Measurements from ENCODE around the gene USP10. TPM values are rescaled to one million over a fixed set of nuclear protein-coding genes. Genes with fewer than 3 reads are reported as not detected.
A peak's percentile ranks its signal among the peaks of the same experiment; 100 is the strongest.

USP10 gene
- total RNA-seq, 1 donor from 2014 or later, result 67.8 TPM

DNA sequence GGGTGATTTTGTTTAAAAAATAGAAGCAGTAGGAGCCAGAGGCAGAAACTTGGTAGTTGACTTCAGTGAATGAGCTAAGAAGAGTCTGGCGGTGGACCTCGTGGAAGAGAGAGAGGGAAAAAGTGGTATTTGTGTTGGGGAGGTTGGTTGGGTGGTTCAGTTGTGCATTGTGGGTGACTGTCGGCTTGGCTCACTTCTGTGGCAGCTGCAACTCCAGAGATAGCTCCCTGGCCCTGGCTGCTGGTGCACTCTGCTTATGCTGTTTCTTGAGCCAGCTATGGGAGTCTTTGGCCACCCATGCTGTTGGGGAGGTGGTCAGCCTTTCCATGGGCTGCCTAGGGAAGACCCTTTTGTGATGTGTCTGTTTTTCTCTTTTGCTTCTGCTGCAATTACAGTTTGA lies 69.6 kb downstream of the USP10 start:
- Histone ChIP-seq H3K36me3 (ENCODE audit: control insufficient read depth, insufficient read depth, low read length) (no peaks in the 10 kb centered on the region), H3K4me3 (ENCODE audit: low read depth, low read length) (no peak overlapping the region), H3K27me3 (ENCODE audit: control insufficient read depth, insufficient read depth, low read length) (no peaks in the 10 kb centered on the region)
- TF ChIP-seq, protein P1, sequence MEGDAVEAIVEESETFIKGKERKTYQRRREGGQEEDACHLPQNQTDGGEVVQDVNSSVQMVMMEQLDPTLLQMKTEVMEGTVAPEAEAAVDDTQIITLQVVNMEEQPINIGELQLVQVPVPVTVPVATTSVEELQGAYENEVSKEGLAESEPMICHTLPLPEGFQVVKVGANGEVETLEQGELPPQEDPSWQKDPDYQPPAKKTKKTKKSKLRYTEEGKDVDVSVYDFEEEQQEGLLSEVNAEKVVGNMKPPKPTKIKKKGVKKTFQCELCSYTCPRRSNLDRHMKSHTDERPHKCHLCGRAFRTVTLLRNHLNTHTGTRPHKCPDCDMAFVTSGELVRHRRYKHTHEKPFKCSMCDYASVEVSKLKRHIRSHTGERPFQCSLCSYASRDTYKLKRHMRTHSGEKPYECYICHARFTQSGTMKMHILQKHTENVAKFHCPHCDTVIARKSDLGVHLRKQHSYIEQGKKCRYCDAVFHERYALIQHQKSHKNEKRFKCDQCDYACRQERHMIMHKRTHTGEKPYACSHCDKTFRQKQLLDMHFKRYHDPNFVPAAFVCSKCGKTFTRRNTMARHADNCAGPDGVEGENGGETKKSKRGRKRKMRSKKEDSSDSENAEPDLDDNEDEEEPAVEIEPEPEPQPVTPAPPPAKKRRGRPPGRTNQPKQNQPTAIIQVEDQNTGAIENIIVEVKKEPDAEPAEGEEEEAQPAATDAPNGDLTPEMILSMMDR (IDR thresholded peaks at IDR 0.05; ENCODE audit: insufficient read depth, low read length, poor library complexity, severe bottlenecking), result no peak
- DNase-seq (ENCODE audit: low read depth), result no peak

DNA sequence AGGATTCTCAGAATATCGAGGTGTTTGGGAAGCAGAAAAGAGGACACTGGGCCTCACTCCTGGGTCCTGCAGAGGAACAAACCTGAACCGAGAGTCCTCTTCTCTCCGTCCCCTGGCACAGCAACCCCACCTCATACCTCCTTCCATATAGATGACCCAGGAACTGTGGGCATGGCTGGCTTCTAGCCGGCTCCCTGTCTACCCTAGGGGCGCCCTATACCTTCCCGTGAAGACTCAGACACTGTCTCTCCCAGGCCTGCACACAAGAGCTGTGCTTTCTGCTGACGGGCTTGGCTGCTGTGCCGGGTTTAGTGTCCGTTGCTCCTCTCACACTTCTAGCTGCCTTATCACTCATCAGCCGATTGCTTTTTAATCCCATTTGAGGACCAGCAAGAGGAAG lies 73.5 kb downstream of the USP10 start:
- TF ChIP-seq, protein P1 (IDR thresholded peaks at IDR 0.05; ENCODE audit: insufficient read depth, low read length, poor library complexity, severe bottlenecking), result no peak
- Histone ChIP-seq H3K36me3 (ENCODE audit: control insufficient read depth, insufficient read depth, low read length) (peaks cover 2% of the 10 kb centered on the region), H3K4me3 (ENCODE audit: low read depth, low read length) (no peak overlapping the region), H3K27me3 (ENCODE audit: control insufficient read depth, insufficient read depth, low read length) (no peaks in the 10 kb centered on the region)
- DNase-seq (ENCODE audit: low read depth), result no peak

DNA sequence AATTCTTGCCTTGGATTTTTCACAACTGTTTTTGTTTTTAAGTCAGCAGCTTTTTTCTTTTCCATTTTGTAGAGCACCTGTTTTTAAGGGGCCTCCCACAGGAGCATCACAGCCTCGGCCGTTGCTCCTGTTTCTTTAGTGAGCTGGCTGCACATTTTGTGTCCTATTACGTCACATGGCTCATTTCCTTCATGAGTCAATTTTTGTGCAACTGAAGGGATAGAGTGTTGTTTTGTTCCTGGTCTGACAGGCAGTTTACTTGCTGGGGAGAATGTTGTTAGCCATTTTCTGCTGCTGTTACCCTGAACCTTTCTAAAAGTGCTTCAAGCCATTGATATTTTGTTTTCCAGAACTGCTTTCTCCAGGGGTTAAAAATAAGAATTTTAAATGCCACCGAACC lies 75.0 kb downstream of the USP10 start:
- DNase-seq (ENCODE audit: low read depth), result peak; percentile 58
- TF ChIP-seq, protein P1 (IDR thresholded peaks at IDR 0.05; ENCODE audit: insufficient read depth, low read length, poor library complexity, severe bottlenecking), result no peak

DNA sequence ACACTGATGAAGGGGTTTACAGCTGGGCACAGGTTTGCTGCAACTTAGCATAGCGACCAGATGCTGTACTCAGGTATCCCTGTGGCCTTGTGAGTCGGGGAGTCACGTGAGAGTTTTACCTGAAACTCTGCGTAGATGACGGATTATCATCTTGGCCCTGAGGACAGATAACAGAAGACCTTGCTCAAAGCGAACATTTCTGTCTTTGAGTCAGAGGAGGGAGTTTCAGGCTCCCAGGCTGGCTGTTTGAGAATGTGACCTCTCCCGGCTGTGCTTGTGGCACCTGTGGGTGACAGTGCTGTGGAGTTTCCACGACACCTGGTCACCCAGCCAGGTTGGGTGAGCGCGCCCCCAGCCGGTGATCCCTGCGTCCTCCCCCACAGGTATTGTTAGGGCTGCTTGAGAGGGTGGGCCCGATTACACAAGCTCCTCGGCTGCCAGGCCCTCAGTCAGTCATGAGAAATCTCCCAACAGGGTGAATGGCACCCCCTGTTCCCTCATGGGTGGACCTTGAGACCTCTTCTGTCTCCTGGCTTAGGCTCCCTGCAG lies 75.5 kb downstream of the USP10 start:
- H3K36me3 ChIP-seq (ENCODE audit: control insufficient read depth, insufficient read depth, low read length), result peaks cover 2% of the 10 kb centered on the region

More for the DNA sequence above, 75.0 kb downstream of the USP10 start:
- Histone ChIP-seq H3K27me3 (ENCODE audit: control insufficient read depth, insufficient read depth, low read length) (no peaks in the 10 kb centered on the region), H3K36me3 (ENCODE audit: control insufficient read depth, insufficient read depth, low read length) (peaks cover 2% of the 10 kb centered on the region), H3K4me3 (ENCODE audit: low read depth, low read length) (no peak overlapping the region)

DNA sequence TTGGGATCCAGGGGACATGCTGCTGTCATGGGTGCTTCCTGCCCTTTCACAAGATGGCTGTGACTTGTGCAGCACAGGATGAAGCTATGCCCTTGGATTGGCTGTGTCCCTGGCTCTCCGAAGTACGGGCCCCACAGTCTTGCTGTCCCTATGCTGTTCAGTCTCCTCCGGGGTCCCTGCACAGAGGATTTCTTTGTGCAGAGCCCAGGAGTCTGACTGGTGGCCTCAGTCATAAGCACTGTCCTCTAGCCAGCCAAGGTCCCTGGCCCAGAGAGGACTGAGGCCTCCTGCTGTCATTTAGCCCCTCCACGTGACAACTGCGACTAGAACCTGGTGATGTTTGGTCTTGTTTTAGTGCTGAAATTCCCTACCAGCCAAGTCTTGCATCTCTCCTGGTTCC lies 77.6 kb downstream of the USP10 start:
- H3K4me3 ChIP-seq (ENCODE audit: low read depth, low read length), result no peak overlapping the region
- peaks cover 2% of the 10 kb centered on the region for H3K36me3 ChIP-seq (ENCODE audit: control insufficient read depth, insufficient read depth, low read length)
- DNase-seq (ENCODE audit: low read depth), result no peak
- no peaks in the 10 kb centered on the region for H3K27me3 ChIP-seq (ENCODE audit: control insufficient read depth, insufficient read depth, low read length)
- TF ChIP-seq, protein P1 (IDR thresholded peaks at IDR 0.05; ENCODE audit: insufficient read depth, low read length, poor library complexity, severe bottlenecking), result no peak

More for the DNA sequence above, 75.5 kb downstream of the USP10 start:
- DNase-seq (ENCODE audit: low read depth), result no peak
- TF ChIP-seq, protein P1 (IDR thresholded peaks at IDR 0.05; ENCODE audit: insufficient read depth, low read length, poor library complexity, severe bottlenecking), result no peak
- no peaks in the 10 kb centered on the region for H3K27me3 ChIP-seq (ENCODE audit: control insufficient read depth, insufficient read depth, low read length)
- no peak overlapping the region for H3K4me3 ChIP-seq (ENCODE audit: low read depth, low read length)

DNA sequence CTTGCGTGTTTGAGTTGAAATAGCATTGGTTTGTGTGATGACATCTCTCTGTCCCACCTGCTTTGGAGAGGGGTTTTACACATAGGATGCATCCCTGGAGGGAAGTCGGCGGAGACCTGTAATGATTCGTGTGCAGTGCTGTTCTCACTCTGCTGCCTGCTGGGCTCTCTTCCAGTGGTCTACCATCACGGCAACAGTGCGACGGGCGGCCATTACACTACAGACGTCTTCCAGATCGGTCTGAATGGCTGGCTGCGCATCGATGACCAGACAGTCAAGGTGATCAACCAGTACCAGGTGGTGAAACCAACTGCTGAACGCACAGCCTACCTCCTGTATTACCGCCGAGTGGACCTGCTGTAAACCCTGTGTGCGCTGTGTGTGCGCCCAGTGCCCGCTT lies 78.9 kb downstream of the USP10 start:
- DNase-seq (ENCODE audit: low read depth), result no peak
- TF ChIP-seq, protein P1 (IDR thresholded peaks at IDR 0.05; ENCODE audit: insufficient read depth, low read length, poor library complexity, severe bottlenecking), result no peak

More for the DNA sequence above, 78.9 kb downstream of the USP10 start:
- H3K36me3 ChIP-seq (ENCODE audit: control insufficient read depth, insufficient read depth, low read length), result peaks cover 2% of the 10 kb centered on the region
- no peaks in the 10 kb centered on the region for H3K27me3 ChIP-seq (ENCODE audit: control insufficient read depth, insufficient read depth, low read length)
- H3K4me3 ChIP-seq (ENCODE audit: low read depth, low read length), result no peak overlapping the region

Data from kidney epithelial cell (primary cell).